ENCODE data around the gene HDX. TPM values are rescaled to one million over a fixed set of nuclear protein-coding genes. Genes with fewer than 3 reads are reported as not detected.

The HDX gene
- polyA plus RNA-seq, 1 donor from 2014 or later, result 3.1 TPM

DNA sequence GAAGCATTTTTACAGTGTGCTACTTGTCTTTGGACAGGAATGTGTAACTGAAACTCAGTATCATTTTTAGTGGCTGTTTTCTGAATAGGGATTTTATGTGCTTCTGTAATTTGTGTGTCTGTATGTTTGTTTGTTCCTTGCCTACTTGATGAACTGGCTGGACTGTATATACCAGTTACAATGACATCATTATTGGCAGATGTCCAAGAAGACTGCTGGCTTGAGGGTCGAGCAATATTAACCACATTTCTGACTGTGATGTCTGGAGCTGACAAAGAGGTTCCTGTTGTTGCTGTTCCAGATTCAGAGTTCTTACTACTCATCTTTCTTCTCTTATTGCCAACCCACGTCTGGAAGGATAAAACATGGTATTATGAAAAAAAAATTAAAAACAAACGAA, 33.0 kb downstream of the HDX start:
- Histone ChIP-seq H3K9me2 (ENCODE audit: insufficient read depth, low read length) (no peaks in the 10 kb centered on the region), H3K4me3 (ENCODE audit: low read length) (no peak overlapping the region), H3K9ac (ENCODE audit: low read length) (no peak overlapping the region), H3K4me2 (ENCODE audit: low read length) (no peak overlapping the region), H3K27me3 (ENCODE audit: insufficient read depth, low read depth, low read length) (no peaks in the 10 kb centered on the region), H3K79me2 (replicated peaks; ENCODE audit: insufficient read depth, low read length) (no peaks in the 10 kb centered on the region), H2AFZ (ENCODE audit: low read depth, low read length) (no peak overlapping the region), H4K20me1 (ENCODE audit: insufficient read depth) (no peaks in the 10 kb centered on the region), H3K9me3 (ENCODE audit: low read length) (no peaks in the 10 kb centered on the region), H3K36me3 (ENCODE audit: insufficient read depth, low read length) (no peaks in the 10 kb centered on the region), H3F3A (ENCODE audit: insufficient read depth, low read length, poor library complexity, severe bottlenecking) (no peaks in the 10 kb centered on the region), H3K27ac (ENCODE audit: low read length) (no peak overlapping the region)
- TF ChIP-seq EZH2 (IDR thresholded peaks at IDR 0.05; ENCODE audit: borderline replicate concordance, insufficient read depth, low read length, poor library complexity, severe bottlenecking), result no peak
- TF ChIP-seq EP300 (conservative IDR thresholded peaks at IDR 0.05; ENCODE audit: poor library complexity, severe bottlenecking), result no peak
- TF ChIP-seq, protein P1, sequence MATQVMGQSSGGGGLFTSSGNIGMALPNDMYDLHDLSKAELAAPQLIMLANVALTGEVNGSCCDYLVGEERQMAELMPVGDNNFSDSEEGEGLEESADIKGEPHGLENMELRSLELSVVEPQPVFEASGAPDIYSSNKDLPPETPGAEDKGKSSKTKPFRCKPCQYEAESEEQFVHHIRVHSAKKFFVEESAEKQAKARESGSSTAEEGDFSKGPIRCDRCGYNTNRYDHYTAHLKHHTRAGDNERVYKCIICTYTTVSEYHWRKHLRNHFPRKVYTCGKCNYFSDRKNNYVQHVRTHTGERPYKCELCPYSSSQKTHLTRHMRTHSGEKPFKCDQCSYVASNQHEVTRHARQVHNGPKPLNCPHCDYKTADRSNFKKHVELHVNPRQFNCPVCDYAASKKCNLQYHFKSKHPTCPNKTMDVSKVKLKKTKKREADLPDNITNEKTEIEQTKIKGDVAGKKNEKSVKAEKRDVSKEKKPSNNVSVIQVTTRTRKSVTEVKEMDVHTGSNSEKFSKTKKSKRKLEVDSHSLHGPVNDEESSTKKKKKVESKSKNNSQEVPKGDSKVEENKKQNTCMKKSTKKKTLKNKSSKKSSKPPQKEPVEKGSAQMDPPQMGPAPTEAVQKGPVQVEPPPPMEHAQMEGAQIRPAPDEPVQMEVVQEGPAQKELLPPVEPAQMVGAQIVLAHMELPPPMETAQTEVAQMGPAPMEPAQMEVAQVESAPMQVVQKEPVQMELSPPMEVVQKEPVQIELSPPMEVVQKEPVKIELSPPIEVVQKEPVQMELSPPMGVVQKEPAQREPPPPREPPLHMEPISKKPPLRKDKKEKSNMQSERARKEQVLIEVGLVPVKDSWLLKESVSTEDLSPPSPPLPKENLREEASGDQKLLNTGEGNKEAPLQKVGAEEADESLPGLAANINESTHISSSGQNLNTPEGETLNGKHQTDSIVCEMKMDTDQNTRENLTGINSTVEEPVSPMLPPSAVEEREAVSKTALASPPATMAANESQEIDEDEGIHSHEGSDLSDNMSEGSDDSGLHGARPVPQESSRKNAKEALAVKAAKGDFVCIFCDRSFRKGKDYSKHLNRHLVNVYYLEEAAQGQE (IDR thresholded peaks at IDR 0.05; ENCODE audit: borderline replicate concordance), result no peak
- TF ChIP-seq MXI1 (conservative IDR thresholded peaks at IDR 0.05; ENCODE audit: poor library complexity, severe bottlenecking), result no peak
- TF ChIP-seq POLR2AphosphoS5 (IDR thresholded peaks at IDR 0.05), result no peak
- TF ChIP-seq TAF1 (IDR thresholded peaks at IDR 0.05; ENCODE audit: low read depth), result no peak
- TF ChIP-seq SMC3 (conservative IDR thresholded peaks at IDR 0.05; ENCODE audit: poor library complexity), result no peak
- no peak for TF ChIP-seq RAD21 (conservative IDR thresholded peaks at IDR 0.05)
- TF ChIP-seq, protein P2, sequence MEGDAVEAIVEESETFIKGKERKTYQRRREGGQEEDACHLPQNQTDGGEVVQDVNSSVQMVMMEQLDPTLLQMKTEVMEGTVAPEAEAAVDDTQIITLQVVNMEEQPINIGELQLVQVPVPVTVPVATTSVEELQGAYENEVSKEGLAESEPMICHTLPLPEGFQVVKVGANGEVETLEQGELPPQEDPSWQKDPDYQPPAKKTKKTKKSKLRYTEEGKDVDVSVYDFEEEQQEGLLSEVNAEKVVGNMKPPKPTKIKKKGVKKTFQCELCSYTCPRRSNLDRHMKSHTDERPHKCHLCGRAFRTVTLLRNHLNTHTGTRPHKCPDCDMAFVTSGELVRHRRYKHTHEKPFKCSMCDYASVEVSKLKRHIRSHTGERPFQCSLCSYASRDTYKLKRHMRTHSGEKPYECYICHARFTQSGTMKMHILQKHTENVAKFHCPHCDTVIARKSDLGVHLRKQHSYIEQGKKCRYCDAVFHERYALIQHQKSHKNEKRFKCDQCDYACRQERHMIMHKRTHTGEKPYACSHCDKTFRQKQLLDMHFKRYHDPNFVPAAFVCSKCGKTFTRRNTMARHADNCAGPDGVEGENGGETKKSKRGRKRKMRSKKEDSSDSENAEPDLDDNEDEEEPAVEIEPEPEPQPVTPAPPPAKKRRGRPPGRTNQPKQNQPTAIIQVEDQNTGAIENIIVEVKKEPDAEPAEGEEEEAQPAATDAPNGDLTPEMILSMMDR (IDR thresholded peaks at IDR 0.05; ENCODE audit: poor library complexity, severe bottlenecking), result no peak

DNA sequence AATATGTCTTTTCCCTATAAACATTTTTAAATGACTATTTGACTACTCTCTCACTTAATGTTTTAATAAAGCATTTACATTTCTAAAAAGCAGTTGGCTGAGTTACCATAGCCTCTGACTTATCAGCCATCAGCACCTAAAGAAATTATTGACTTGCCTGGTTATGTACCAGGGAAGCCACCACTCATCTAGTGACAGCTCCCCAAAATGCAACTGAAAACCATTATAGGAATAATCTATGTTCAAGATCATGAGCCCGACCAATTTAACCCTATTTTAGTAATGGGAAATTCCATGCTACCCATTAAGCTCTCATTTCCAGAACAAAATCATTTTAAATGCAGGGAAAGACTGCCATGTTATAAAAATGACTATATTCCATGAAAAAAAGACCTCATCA, 34.4 kb downstream of the HDX start:
- no peak overlapping the region for H3K27ac ChIP-seq (ENCODE audit: low read length)
- no peaks in the 10 kb centered on the region for H3K79me2 ChIP-seq (replicated peaks; ENCODE audit: insufficient read depth, low read length)
- no peak overlapping the region for H2AFZ ChIP-seq (ENCODE audit: low read depth, low read length)
- no peak overlapping the region for H3K4me2 ChIP-seq (ENCODE audit: low read length)
- no peak overlapping the region for H3K9ac ChIP-seq (ENCODE audit: low read length)
- TF ChIP-seq POLR2AphosphoS5 (IDR thresholded peaks at IDR 0.05) (no peak), SMC3 (conservative IDR thresholded peaks at IDR 0.05; ENCODE audit: poor library complexity) (no peak)
- TF ChIP-seq, protein P2 (IDR thresholded peaks at IDR 0.05; ENCODE audit: poor library complexity, severe bottlenecking), result no peak
- TF ChIP-seq, protein P1 (IDR thresholded peaks at IDR 0.05; ENCODE audit: borderline replicate concordance), result no peak
- no peaks in the 10 kb centered on the region for H3K9me2 ChIP-seq (ENCODE audit: insufficient read depth, low read length)
- no peaks in the 10 kb centered on the region for H3F3A ChIP-seq (ENCODE audit: insufficient read depth, low read length, poor library complexity, severe bottlenecking)
- H3K4me3 ChIP-seq (ENCODE audit: low read length), result no peak overlapping the region
- no peaks in the 10 kb centered on the region for H4K20me1 ChIP-seq (ENCODE audit: insufficient read depth)
- H3K27me3 ChIP-seq (ENCODE audit: insufficient read depth, low read depth, low read length), result no peaks in the 10 kb centered on the region
- no peaks in the 10 kb centered on the region for H3K36me3 ChIP-seq (ENCODE audit: insufficient read depth, low read length)
- H3K9me3 ChIP-seq (ENCODE audit: low read length), result no peaks in the 10 kb centered on the region

All from neural cell (in vitro differentiated cells).